GM13976 (cell line): Measurements from ENCODE around the gene AZU1.

Experiments used
- DNase-seq: peaks from one replicate; pipeline ENCODE4 v3.0.0; 2012; ENCODE audit warnings: low spot score
- in situ Hi-C: fragments of 300-500 bp; cut with MboI; formaldehyde crosslinking; loops from one replicate; pipeline ENCODE4 v1.12.0; 2022; ENCODE audit warnings: low sequenced_read_pairs, mixed read lengths, inconsistent platforms; ENCODE audit not compliant: unreplicated experiment
- TF ChIP-seq, protein P1 (sequence below): IDR thresholded peaks from 2 replicates; pipeline ENCODE4 v1.5.1; 2012; ENCODE audit warnings: borderline replicate concordance, mild to moderate bottlenecking; ENCODE audit not compliant: insufficient read depth; ENCODE audit errors: extremely low read depth, missing control alignments, control extremely low read depth

Gene AZU1

DNA sequence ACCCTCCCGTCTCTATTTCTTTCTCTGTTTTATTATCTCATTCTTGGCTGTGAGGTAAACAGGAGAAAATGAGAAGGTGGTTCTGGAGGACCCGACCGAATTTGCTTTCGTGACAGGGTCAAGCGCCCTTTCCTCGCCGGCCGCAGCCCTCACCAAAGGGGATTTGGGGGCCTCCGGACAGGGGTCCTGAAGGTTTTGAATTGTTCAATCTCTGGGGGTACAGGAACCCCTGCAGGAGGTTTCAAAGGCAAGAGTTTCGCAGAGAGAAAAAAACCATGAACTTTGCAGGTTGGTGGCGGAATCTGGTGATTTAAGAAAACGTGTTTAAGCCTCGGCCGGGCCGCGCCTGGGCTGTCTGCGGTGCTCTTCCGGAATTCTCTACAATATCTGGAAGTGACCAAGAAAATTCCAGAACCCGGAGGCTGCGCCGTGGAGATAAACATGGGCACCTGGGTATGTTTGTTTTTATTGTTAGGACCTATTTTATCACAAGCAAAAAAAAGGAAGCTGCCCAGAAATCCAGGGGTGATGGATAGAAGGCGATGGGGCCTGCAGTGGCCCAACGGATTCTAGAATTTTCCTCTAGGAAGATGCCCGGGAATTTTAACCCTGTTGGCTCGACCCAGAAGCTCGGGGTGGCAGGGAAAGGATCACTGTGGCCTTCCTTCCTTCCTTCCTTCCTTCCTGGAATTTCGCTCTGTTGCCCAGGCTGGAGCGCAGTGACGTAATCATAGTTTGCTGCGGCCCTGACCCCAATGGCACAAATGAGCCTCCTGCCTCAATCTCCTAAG lies 44.6 kb upstream of the AZU1 start:
- in situ Hi-C loops, result no loop called here
- TF ChIP-seq, protein P1, sequence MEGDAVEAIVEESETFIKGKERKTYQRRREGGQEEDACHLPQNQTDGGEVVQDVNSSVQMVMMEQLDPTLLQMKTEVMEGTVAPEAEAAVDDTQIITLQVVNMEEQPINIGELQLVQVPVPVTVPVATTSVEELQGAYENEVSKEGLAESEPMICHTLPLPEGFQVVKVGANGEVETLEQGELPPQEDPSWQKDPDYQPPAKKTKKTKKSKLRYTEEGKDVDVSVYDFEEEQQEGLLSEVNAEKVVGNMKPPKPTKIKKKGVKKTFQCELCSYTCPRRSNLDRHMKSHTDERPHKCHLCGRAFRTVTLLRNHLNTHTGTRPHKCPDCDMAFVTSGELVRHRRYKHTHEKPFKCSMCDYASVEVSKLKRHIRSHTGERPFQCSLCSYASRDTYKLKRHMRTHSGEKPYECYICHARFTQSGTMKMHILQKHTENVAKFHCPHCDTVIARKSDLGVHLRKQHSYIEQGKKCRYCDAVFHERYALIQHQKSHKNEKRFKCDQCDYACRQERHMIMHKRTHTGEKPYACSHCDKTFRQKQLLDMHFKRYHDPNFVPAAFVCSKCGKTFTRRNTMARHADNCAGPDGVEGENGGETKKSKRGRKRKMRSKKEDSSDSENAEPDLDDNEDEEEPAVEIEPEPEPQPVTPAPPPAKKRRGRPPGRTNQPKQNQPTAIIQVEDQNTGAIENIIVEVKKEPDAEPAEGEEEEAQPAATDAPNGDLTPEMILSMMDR, result no peak
- DNase-seq, result no peak

DNA sequence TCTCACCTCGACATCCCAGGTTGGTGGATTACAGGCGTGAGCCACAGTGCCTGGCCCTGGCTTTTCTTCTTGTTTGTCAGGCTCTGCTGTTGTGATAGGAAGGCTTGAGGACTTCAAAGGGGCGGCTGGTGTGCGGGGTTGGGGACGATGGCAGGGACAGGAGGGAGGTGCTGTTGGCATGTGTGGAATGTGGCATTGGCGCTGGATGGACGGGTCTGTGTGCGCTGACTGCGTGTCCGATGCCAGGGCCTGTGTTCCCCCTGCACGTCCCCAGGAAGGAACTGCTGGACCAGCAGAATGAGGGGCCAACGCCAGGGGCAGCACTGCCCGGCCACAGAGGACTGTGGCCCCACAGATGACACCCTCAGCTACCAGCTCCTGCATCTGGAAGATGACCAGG lies 43.1 kb upstream of the AZU1 start:
- TF ChIP-seq, protein P1, result no peak
- no peak for DNase-seq
- in situ Hi-C loops, result no loop called here

DNA sequence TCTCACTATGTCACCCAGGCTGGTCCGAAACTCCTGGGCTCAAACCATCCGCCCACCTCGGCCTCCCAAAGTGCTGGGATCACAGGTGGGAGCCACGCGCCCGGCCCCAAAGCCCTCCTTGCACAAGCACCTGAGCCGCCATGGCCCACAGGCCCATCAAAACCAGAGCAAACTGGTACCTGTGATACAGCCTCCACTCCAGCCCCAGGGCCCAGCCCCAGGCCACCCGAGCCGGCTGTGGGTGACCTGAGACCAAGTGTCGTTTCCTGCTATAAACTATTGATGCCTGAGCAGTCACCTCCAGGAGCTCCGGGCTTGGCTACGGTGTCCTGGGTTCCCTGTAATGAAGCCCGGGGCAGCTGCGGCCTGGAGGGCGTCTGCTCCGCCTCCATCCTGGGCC lies 40.1 kb upstream of the AZU1 start:
- DNase-seq, result no peak
- in situ Hi-C loops, result no loop called here
- TF ChIP-seq, protein P1, result no peak

DNA sequence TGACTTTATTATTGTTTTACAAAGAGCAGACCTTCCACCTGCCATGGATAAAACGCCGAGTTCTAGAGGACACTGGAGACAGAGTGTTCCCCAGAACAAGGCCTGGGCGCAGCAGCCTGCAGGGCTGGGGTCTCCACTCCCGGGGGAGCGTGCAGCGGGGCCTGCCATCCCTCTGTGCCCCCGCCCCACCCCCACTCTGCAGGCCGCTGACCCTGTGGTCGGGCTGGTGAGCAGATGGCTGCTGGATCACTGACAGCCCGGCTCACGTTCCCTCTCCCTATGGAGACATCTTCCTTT lies 39.0 kb upstream of the AZU1 start:
- in situ Hi-C loops, result no loop called here
- no peak for DNase-seq
- TF ChIP-seq, protein P1, result no peak

DNA sequence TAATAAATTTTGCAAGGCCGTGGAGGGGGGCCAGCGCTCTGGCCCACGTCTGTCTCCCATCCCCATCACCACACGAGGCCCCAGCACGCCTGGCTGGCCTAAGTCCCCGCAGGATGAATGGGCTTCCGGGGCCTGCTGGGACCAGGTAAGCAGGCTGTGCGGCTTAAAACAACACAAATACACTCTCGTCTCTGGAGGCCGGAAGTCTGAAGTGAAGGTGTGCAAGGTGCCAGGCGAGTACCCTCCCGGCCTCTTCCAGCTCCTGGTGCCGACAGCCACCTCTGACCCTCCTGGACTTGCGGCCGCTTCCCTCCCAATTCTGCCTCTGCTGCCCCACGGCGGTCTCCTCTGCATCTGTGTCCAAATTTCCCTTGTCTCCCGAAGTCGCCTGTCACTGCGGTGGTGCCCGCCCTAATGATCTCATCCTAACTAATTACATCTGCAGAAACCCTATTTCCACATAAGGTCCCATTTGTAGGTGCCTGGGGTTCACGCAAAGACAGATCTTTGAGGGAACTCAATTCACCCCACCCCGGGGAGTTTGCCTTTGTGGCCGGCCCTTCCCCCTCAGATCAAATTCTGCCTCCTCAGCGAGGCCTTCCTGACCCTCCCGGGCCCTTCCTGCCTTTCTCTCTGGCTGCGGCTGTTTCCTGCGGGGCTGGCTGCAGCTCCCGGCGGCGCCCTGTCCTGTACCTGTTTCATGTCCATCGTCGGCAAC lies 38.5 kb upstream of the AZU1 start:
- DNase-seq, result no peak
- in situ Hi-C loops, result no loop called here
- TF ChIP-seq, protein P1, result no peak

DNA sequence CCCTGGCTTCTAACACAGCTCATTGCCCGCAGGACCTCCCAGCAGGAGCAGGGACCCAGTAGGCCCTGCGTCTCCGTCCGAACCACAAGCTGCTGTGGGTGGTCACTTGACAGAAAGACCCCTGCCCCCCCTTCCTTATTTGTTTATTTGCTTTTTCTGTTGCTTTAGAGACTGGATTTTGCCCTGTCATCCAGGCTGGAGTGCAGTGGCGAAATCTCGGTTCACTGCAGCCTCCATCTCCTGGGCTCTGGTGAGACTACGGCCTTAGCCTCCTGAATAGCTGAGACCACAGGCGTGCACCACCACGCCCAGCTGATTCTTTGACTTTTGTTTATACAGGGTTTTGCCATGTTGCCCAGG lies 38.0 kb upstream of the AZU1 start:
- no peak for DNase-seq
- in situ Hi-C loops, result no loop called here
- TF ChIP-seq, protein P1, result no peak
